Pancreas (tissue), 10 donors: Measurements from ENCODE around the gene SSR3. TPM values are rescaled to one million over a fixed set of nuclear protein-coding genes. Genes with fewer than 3 reads are reported as not detected.
"Not testable (repeated sequence)": the region's sequence is repeated elsewhere in the genome, so short reads cannot be mapped to it uniquely, and the experiment has no call there.

Source experiments
- ATAC-seq, 4 donors: fragments of 200-7000 bp; cut with Tn5 transposase; one replicate each; pipeline versions ENCODE4 v1.8.0 to v1.9.1; 2020; ENCODE audit warnings: mild to moderate bottlenecking in 4 of 4, moderate library complexity in 4 of 4
- DNase-seq, 6 donors: peaks; one replicate each; pipeline ENCODE4 v3.0.0-alpha.2; 2020
- FAIRE-seq: peaks from 2 replicates; lab custom pipeline; 2012; peaks lifted over from hg19 to GRCh38; lab: Jason Lieb, UNC
- H3K27ac ChIP-seq, 4 donors: fragments of 200-600 bp; sonication (generic); 1 replicate in 3 of 4; 2 replicates in 1 of 4; pipeline versions ENCODE4 v1.5.0 to v1.8.0; 2020
- H3K27me3 ChIP-seq, 4 donors: fragments of 200-600 bp; one replicate each; pipeline ENCODE4 v1.8.0; 2021
- H3K36me3 ChIP-seq, 3 donors: fragments of 200-600 bp; sonication (generic) in 1 of 3; one replicate each; pipeline versions ENCODE4 v1.5.0 to v1.8.0; 2020 to 2021
- H3K4me1 ChIP-seq, 3 donors: fragments of 200-600 bp; one replicate each; pipeline ENCODE4 v1.8.0; 2021
- H3K4me3 ChIP-seq, 4 donors: fragments of 200-600 bp; sonication (generic) in 2 of 4; one replicate each; pipeline versions ENCODE4 v1.5.0 to v1.8.0; 2020 to 2021
- H3K9me3 ChIP-seq, 4 donors: fragments of 200-600 bp; one replicate each; pipeline ENCODE4 v1.8.0; 2021
- CTCF ChIP-seq, 4 donors: fragments of 200-600 bp; sonication (generic) in 3 of 4; IDR thresholded peaks; one replicate each; pipeline versions ENCODE4 v1.5.0 to v1.8.0; 2021; ENCODE audit warnings: antibody characterized with exemption in 4 of 4
- WGBS, 2 donors: extraction: QIAGEN DNeasy Blood & Tissue Kit; methylation state at CpG; one replicate each; pipeline ENCODE4 v1.1.7; 2013; 5-methylcytosine and 5-hydroxymethylcytosine counted together
- intact Hi-C, 3 donors: fragments of 100-400 bp; cut with DNase I; formaldehyde crosslinking; loops; one replicate each; pipeline versions ENCODE4 v1.11.1 to v1.14.2; 2022
- polyA plus RNA-seq, 2 donors: library from polyadenylated mRNA; stranded (reverse); fragments of 200-250 nt; gene quantifications; one replicate each; pipeline ENCODE4 v1.2.3, GENCODE V29; 2013
- total RNA-seq, 6 donors: library from RNA; stranded (reverse); fragmentation: NEBNext Ultra II Directional in 4 of 6; extraction: Animal tissue kit (Norgen Biotek cat#: 25700) in 4 of 6; gene quantifications; one replicate each; pipeline versions ENCODE4 v1.2.1 to v1.2.4, GENCODE V29; 2021 to 2023
- donor health status: healthy with polysubstance abuse.
- donor health status: DM: no; HTN: no; CAD: no; lungs with moderate emphysema.
- donor health status: DM: no; HTN: no; CAD: no.
- donor health status: control.
- donor health status: control.
- donor health status: Bipolar disorder and iron deficiency.
- donor health status: DM: yes; HTN: yes; CAD: no.
- donor health status: DM: no; HTN: no; CAD: no.
- donor health status: DM: no; HTN: no; CAD: no.
- donor health status: DM: yes; HTN: yes; CAD: no.

Gene SSR3
- total and polyA plus RNA-seq, 8 donors = 91.5 to 251 (median 169) TPM

GRCh38 chr3:156563900-156564682 lies 9.2 kb upstream of the SSR3 start:
- no peak overlapping the region for H3K27ac ChIP-seq
- 36 to 37% methylated on average over 1 of the region's 1 CpG for WGBS, 2 donors
- no peaks in the 10 kb centered on the region for H3K9me3 ChIP-seq
- H3K4me1 ChIP-seq = peaks cover 3 to 7% (median 4%) of the 10 kb centered on the region in 3 donors
- no peaks in the 10 kb centered on the region for H3K27me3 ChIP-seq
- ATAC-seq (no peak), FAIRE-seq (no peak), DNase-seq (no peak)
- H3K36me3 ChIP-seq = no peaks in the 10 kb centered on the region
- H3K4me3 ChIP-seq = no peak overlapping the region
- no peak for TF ChIP-seq CTCF (IDR thresholded peaks at IDR 0.05)
- intact Hi-C loops = loop anchor here in 1 of 3 donors (10.0 kb wide), 1 partner anchor 101 kb away; no protein-coding TSS in a partner anchor

DNA sequence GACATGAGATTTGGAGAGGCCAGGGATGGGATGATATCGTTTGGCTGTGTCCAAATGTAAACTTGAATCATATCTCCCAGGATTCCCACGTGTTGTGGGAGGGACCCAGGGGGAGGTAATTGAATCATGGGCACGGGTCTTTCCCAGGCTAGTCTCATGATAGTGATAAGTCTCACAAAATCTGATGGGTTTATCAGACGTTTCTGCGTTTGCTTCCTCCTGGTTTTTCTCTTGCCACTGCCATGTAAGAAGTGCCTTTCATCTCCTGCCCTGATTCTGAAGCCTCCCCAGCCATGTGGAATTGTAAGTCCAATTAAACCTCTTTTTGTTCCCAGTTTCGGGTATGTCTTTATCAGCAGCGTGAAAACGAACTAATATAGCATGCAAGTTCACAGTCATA lies 7.6 kb upstream of the SSR3 start:
- intact Hi-C loops = loop anchor here in 1 of 3 donors (10.0 kb wide), 1 partner anchor 102 kb away; no protein-coding TSS in a partner anchor
- not testable (repeated sequence) for H3K27me3 ChIP-seq, FAIRE-seq

DNA sequence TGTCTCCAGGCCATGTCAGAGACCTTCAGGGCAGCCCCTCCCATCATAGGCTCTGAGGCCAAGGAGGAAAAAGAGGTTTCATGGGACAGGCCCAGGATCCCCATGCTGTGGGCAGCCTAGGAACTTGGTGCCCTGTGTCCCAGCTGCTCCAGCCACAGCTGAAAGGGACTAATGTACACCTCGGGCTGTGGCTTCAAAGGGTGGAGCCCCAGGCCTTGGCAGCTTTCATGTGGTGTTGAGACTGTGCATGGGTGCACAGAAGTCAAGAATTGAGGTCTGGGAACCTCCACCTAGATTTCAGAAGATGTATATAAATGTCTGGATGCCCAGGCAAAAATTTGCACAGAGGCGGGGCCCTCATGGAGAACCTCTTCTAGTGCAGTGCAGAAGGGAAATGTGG lies 6.6 kb upstream of the SSR3 start:
- Histone ChIP-seq H3K4me3 (no peak overlapping the region), H3K27me3 (no peaks in the 10 kb centered on the region), H3K9me3 (no peaks in the 10 kb centered on the region), H3K27ac (no peak overlapping the region), H3K36me3 (no peaks in the 10 kb centered on the region), H3K4me1 (peaks cover 7 to 15% (median 13%) of the 10 kb centered on the region in 3 donors)
- intact Hi-C loops = loop anchor here in 1 of 3 donors (10.0 kb wide), 1 partner anchor 103 kb away; no protein-coding TSS in a partner anchor
- TF ChIP-seq CTCF (IDR thresholded peaks at IDR 0.05) = no peak
- no peak for FAIRE-seq
- no peak for ATAC-seq
- 86 to 98% methylated on average over 2 of the region's 2 CpGs for WGBS, 2 donors
- no peak for DNase-seq

More for the DNA sequence above, 7.6 kb upstream of the SSR3 start:
- not testable (repeated sequence) for H3K27ac ChIP-seq, H3K4me3 ChIP-seq, H3K9me3 ChIP-seq, ATAC-seq, DNase-seq, H3K36me3 ChIP-seq
- peaks cover 7 to 15% (median 13%) of the 10 kb centered on the region in 3 donors for H3K4me1 ChIP-seq
- 76 to 82% methylated on average over 8 of the region's 8 CpGs for WGBS, 2 donors

DNA sequence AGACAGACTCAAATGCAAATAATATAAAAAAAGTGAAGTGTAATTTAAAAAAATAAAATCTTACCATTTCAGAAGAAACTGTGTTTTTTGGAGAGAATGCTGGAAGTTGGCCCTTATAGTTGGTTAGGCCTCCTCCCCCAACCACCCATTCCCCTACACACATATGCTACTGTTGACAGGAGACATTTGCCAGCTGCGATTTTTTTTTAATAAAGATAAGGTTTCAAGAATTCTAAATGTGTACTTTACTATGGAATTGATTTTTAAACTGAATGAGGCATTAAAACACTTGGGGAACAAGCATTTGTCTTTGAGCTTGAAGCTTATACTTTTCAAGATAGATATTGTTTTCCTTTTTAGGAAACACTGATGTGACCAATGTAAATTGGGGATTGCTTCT lies 4.4 kb upstream of the SSR3 start:
- H3K27me3 ChIP-seq = no peaks in the 10 kb centered on the region
- no peak for DNase-seq

More for the DNA sequence above, 4.4 kb upstream of the SSR3 start:
- whole genome bisulfite sequencing, 2 donors = 5 to 12% methylated on average over 1 of the region's 1 CpG
- Histone ChIP-seq H3K9me3 (no peaks in the 10 kb centered on the region), H3K4me1 (peaks cover 7 to 15% (median 13%) of the 10 kb centered on the region in 3 donors), H3K4me3 (no peak overlapping the region), H3K27ac (peak overlapping the region in 3 of 4 donors; percentile 24 to 51 (median 36)), H3K36me3 (no peaks in the 10 kb centered on the region)
- intact Hi-C loops = loop anchor here in 1 of 3 donors (10.0 kb wide), 1 partner anchor 115 kb away; the partner anchor contains the start of gene TIPARP
- ATAC-seq (no peak), FAIRE-seq (no peak)
- TF ChIP-seq CTCF (IDR thresholded peaks at IDR 0.05) = no peak
